Aorta (tissue), 5 donors: ENCODE results near the gene SLC35G1. TPM values are rescaled to one million over a fixed set of nuclear protein-coding genes. Genes with fewer than 3 reads are reported as not detected.

Experiments used
- ATAC-seq: fragments of 200-7000 bp; cut with Tn5 transposase; one replicate; pipeline ENCODE4 v1.9.1; 2022; ENCODE audit warnings: moderate library complexity; ENCODE audit not compliant: low FRiP score
- DNase-seq, 2 donors: peaks; one replicate each; pipeline ENCODE4 v3.0.0-alpha.2; 2020
- H3K27ac ChIP-seq, 2 donors: one replicate each; pipeline ENCODE4 v1.5.1; 2013; ENCODE audit warnings: low read length in 2 of 2, mild to moderate bottlenecking in 2 of 2, moderate library complexity in 2 of 2, control low read depth in 1 of 2, inconsistent platforms in 1 of 2, low read depth in 1 of 2
- H3K27me3 ChIP-seq, 2 donors: one replicate each; pipeline ENCODE4 v1.6.1; 2013; ENCODE audit warnings: control low read depth in 1 of 2, low read length in 1 of 2, mild to moderate bottlenecking in 1 of 2, moderate library complexity in 1 of 2; ENCODE audit not compliant: insufficient read depth in 2 of 2, control insufficient read depth in 1 of 2
- H3K36me3 ChIP-seq, 2 donors: one replicate each; pipeline ENCODE4 v1.6.1; 2013; ENCODE audit warnings: control low read depth in 1 of 2, low read length in 1 of 2, mild to moderate bottlenecking in 1 of 2; ENCODE audit not compliant: insufficient read depth in 2 of 2, control insufficient read depth in 1 of 2
- H3K4me1 ChIP-seq, 2 donors: one replicate each; pipeline ENCODE4 v1.6.1; 2013; ENCODE audit warnings: low read length in 2 of 2, control low read depth in 1 of 2, mild to moderate bottlenecking in 1 of 2, moderate library complexity in 1 of 2; ENCODE audit not compliant: insufficient read depth in 2 of 2, control insufficient read depth in 1 of 2
- H3K4me3 ChIP-seq, 2 donors: one replicate each; pipeline ENCODE4 v1.5.1; 2013; ENCODE audit warnings: low read length in 2 of 2, control low read depth in 1 of 2, mild to moderate bottlenecking in 1 of 2
- H3K9me3 ChIP-seq: one replicate; pipeline ENCODE4 v1.6.1; 2013; ENCODE audit warnings: mild to moderate bottlenecking, low read length; ENCODE audit not compliant: control insufficient read depth
- WGBS, 2 donors: extraction: QIAGEN DNeasy Blood & Tissue Kit; methylation state at CpG; one replicate each; pipeline ENCODE4 v1.1.7; 2013; 5-methylcytosine and 5-hydroxymethylcytosine counted together
- intact Hi-C, 2 donors: fragments of 100-400 bp; cut with DNase I; formaldehyde crosslinking; loops; one replicate each; pipeline versions ENCODE4 v1.14.2 to v1.15.0; 2022
- polyA plus RNA-seq, 2 donors: library from polyadenylated mRNA; stranded (reverse); fragments of 200-250 nt; gene quantifications; one replicate each; pipeline ENCODE4 v1.2.3, GENCODE V29; 2013
- total RNA-seq, 2 donors: library from RNA; stranded (reverse); fragmentation: NEBNext Ultra II Directional; extraction: Animal tissue kit (Norgen Biotek cat#: 25700); gene quantifications; one replicate each; pipeline ENCODE4 v1.2.1, GENCODE V29; 2021
- donor health status: healthy with polysubstance abuse.
- donor health status: Bipolar disorder and iron deficiency.
- donor health status: DM: no; HTN: no; CAD: no.
- donor health status: DM: no; HTN: no; CAD: no.
- donor health status: DM: yes; HTN: yes; CAD: no.

The SLC35G1 gene
- total and polyA plus RNA-seq, 4 donors: 0.82 to 14.5 (median 2.4) TPM

DNA sequence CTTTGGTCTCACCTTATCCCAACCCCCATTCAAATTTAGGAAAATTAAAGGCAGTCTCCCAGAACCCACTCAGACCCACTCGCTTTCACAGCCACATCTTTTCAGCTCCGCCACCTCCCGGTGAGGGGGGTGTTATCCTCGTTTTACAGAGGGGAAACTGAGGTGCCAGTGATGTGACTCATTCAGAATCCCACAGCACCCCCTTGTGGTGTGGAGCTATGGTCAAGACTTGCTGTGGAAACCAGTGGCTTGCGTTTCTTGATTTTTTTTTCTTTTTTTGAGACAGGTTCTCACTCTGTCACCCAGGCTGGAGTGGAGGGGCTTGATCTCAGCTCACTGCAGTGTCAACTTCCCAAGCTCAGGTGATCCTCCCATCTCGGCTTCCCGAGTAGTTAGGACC is 27.6 kb downstream of the SLC35G1 start:
- intact Hi-C loops: no loop called here
- WGBS, 2 donors: 80 to 84% methylated on average over 7 of the region's 7 CpGs
- Histone ChIP-seq H3K27ac (no peak overlapping the region), H3K4me3 (no peak overlapping the region), H3K4me1 (no peaks in the 10 kb centered on the region), H3K27me3 (no peaks in the 10 kb centered on the region), H3K36me3 (no peaks in the 10 kb centered on the region), H3K9me3 (no peaks in the 10 kb centered on the region)
- no peak for DNase-seq
- no peak for ATAC-seq

DNA sequence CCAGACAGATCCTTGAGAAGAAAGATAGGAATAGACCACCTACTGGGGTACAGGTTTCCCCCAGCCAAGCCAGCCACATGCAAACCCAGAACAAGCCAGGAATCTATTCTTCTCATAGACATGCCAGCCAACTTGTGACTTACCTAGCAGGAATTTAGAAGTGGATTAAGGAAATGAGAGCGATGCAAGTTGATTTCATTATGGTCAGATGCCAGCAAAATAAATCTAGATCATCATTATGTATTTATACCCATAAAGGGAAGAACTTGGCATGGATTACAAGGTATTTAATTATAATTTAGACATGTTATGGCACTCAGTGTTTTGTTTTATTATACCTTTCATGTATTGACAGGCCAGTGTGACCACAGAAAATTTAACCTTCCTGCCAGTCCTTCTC is 32.8 kb downstream of the SLC35G1 start:
- H3K36me3 ChIP-seq: no peaks in the 10 kb centered on the region
- ATAC-seq (no peak), DNase-seq (no peak)
- H3K4me3 ChIP-seq: no peak overlapping the region
- H3K27me3 ChIP-seq: no peaks in the 10 kb centered on the region
- no peaks in the 10 kb centered on the region for H3K9me3 ChIP-seq
- 65 to 95% methylated on average over 1 of the region's 1 CpG for WGBS, 2 donors
- intact Hi-C loops: no loop called here
- no peaks in the 10 kb centered on the region for H3K4me1 ChIP-seq
- no peak overlapping the region for H3K27ac ChIP-seq

DNA sequence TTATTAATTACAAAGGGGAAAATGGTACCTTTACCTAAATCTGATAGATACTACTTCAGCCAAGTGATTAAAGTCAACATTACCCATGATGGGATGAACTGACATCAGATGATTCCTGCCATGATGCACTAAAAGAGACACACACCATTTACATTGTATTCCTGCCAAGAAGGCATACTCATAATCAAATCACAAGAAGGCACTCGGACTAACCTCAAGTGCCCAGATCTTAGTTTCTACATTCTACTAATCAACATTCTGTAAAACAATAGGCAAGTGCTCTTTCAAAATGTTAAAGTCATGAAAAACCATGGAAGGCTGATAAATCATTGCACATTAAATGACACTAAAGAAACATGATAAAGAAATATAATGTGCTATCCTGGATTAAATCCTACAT is 44.4 kb downstream of the SLC35G1 start:
- no peak for ATAC-seq
- H3K4me1 ChIP-seq: no peaks in the 10 kb centered on the region
- intact Hi-C loops: no loop called here
- no peak overlapping the region for H3K4me3 ChIP-seq
- no peak overlapping the region for H3K27ac ChIP-seq
- H3K9me3 ChIP-seq: no peaks in the 10 kb centered on the region
- no peaks in the 10 kb centered on the region for H3K36me3 ChIP-seq
- 74 to 81% methylated on average over 1 of the region's 1 CpG for WGBS, 2 donors
- no peak for DNase-seq
- no peaks in the 10 kb centered on the region for H3K27me3 ChIP-seq

DNA sequence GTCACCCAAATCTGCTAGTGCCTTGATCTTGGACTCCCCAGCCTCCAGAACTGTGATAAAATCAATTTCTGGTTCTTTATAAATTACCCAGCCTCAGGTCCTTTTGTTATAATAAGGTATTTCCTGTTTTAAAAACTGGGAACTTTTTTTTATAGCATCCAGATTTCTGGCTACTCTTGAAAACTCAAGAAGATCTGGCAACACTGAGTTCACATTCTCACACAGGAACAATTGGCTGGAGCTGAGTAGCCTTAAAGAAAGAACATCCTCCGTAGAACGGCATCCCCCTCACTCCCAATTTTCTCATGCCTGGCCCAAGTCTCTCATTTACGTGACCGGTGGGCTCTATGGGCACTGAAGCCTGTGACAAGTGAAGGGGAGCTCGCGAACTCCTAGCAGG is 47.1 kb downstream of the SLC35G1 start:
- H3K27ac ChIP-seq: no peak overlapping the region
- DNase-seq (no peak), ATAC-seq (no peak)
- no peaks in the 10 kb centered on the region for H3K9me3 ChIP-seq
- 78 to 88% methylated on average over 6 of the region's 6 CpGs for WGBS, 2 donors
- intact Hi-C loops: no loop called here
- H3K27me3 ChIP-seq: no peaks in the 10 kb centered on the region
- H3K4me1 ChIP-seq: peaks cover 0 to 2% of the 10 kb centered on the region in 2 donors
- no peak overlapping the region for H3K4me3 ChIP-seq
- H3K36me3 ChIP-seq: no peaks in the 10 kb centered on the region

DNA sequence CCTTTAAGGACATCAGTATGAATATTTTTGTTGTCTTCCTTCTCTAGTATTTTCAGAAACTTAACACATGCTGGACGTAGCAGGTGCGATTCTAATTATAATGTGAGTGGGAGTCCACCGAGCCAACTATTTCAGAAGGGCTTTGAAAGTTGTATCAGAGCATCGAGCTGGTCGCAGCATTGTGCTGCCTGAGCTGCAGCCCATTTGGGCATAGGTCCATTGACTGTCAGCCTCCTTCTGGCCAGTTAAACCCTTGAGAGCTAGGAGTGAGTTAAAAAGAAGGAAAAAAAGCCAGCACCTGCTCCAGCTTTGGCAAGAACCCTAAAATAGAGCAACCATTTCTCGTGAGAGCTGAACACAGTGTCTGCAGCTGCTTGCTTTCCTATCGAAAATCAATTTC is 47.8 kb downstream of the SLC35G1 start:
- Histone ChIP-seq H3K4me3 (no peak overlapping the region), H3K36me3 (no peaks in the 10 kb centered on the region), H3K27ac (no peak overlapping the region), H3K4me1 (peaks cover 0 to 2% of the 10 kb centered on the region in 2 donors), H3K27me3 (no peaks in the 10 kb centered on the region), H3K9me3 (no peaks in the 10 kb centered on the region)
- 63 to 66% methylated on average over 7 of the region's 7 CpGs for WGBS, 2 donors
- ATAC-seq (no peak), DNase-seq (no peak)
- intact Hi-C loops: no loop called here

DNA sequence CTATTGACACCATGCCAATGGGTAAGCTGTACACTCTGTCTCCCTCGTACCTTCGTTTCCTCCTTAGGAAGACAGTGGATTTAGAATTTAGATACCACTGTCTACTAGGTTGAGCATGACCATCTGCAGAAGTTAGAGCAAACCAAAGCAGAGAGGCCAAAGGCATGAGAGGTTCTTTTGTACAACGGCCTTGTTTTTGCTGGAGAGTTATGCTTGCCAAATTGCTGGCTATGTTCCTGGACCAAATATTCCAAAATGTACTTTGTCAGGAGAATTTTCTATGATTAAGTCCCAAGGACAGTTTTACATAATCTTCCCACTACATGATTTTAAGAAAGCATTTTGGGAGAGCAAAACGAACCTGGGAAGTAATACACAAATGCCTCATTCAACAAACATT is 52.0 kb downstream of the SLC35G1 start:
- Histone ChIP-seq H3K27me3 (no peaks in the 10 kb centered on the region), H3K36me3 (no peaks in the 10 kb centered on the region), H3K4me1 (peaks cover 0 to 6% of the 10 kb centered on the region in 2 donors), H3K27ac (no peak overlapping the region), H3K9me3 (no peaks in the 10 kb centered on the region), H3K4me3 (no peak overlapping the region)
- 26% methylated on average over 4 of the region's 4 CpGs for WGBS, 2 donors
- ATAC-seq (no peak), DNase-seq (no peak)
- intact Hi-C loops: no loop called here

DNA sequence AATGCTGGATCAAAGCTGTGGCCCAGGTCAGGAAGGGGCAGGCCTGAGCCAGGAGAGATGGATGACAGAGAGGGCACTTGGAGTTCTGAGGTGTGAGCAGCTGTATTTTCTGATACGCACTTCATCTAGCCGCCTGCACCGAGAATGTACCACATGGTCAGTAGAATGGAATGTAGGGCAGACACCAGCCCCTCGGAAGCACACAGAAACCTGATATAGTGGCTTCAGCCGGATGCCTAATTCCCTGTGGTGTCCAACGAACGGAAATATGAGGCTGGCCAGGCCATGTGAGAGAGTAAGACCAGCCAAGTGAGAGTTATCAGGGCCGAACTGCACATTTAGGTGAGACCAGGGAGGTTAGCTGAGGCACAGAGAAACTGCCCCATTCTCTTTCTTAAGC is 53.3 kb downstream of the SLC35G1 start:
- no peak for DNase-seq
- Histone ChIP-seq H3K36me3 (no peaks in the 10 kb centered on the region), H3K4me1 (peaks cover 0 to 6% of the 10 kb centered on the region in 2 donors), H3K27ac (no peak overlapping the region), H3K4me3 (no peak overlapping the region), H3K9me3 (no peaks in the 10 kb centered on the region), H3K27me3 (no peaks in the 10 kb centered on the region)
- intact Hi-C loops: no loop called here
- WGBS, 2 donors: 29 to 34% methylated on average over 8 of the region's 8 CpGs
- peak; percentile 38 for ATAC-seq

DNA sequence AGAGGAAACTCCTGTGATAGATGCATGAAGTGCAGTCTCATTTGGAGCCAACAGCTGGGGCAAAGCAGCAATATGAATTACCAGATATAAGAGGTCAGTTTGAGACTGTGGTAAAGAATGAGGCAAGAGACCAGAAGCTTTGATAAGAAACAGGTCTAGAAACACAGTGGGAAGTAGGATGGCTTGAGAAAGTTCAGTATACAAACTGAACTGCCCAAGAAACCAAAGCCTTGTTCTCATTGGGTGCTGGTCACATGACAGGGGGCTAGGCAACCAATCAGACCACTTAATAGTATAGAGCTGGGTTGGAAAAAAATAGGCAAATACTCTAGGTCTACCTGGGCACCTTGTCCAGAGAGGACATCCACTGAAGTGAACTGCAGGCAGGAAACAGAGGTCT is 53.7 kb downstream of the SLC35G1 start:
- H3K27ac ChIP-seq: no peak overlapping the region
- ATAC-seq: no peak
- no peaks in the 10 kb centered on the region for H3K36me3 ChIP-seq
- no peak for DNase-seq
- H3K9me3 ChIP-seq: no peaks in the 10 kb centered on the region
- no peaks in the 10 kb centered on the region for H3K27me3 ChIP-seq
- intact Hi-C loops: no loop called here
- peaks cover 0 to 6% of the 10 kb centered on the region in 2 donors for H3K4me1 ChIP-seq
- H3K4me3 ChIP-seq: no peak overlapping the region

DNA sequence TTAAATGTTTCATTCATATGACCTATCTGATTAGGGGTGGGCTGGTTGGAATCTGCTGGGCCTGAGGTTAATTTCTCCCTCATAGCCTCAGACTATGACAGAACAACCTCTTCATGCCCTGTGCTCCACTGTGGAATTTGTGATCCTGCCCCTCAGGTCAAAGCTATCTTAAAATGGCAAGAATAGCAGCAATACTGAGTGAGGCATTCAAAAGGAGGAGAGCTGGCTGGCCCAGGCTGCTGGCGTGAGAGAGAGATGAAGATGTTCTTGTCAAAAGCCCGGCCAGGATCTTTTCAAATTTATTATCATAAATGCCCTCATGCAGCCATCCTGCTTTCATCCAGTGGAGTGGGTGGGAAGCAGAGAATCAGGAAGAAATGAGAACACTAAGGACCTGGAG is 58.1 kb downstream of the SLC35G1 start:
- intact Hi-C loops: no loop called here
- DNase-seq (no peak), ATAC-seq (no peak)
- no peak overlapping the region for H3K27ac ChIP-seq
- no peaks in the 10 kb centered on the region for H3K9me3 ChIP-seq
- H3K4me1 ChIP-seq: peaks cover 0 to 4% of the 10 kb centered on the region in 2 donors
- H3K36me3 ChIP-seq: no peaks in the 10 kb centered on the region
- no peaks in the 10 kb centered on the region for H3K27me3 ChIP-seq
- 76 to 79% methylated on average over 2 of the region's 2 CpGs for WGBS, 2 donors
- no peak overlapping the region for H3K4me3 ChIP-seq
